K562 (cell line): ENCODE results near the gene OR8G5. TPM values are rescaled to one million over a fixed set of nuclear protein-coding genes. Genes with fewer than 3 reads are reported as not detected.

Experiments
- BRF2 ChIP-seq: IDR thresholded peaks from 3 replicates; pipeline ENCODE4 v1.6.1; 2011; ENCODE audit warnings: borderline replicate concordance, mild to moderate bottlenecking; ENCODE audit not compliant: insufficient read length, insufficient read depth
- DDX20 ChIP-seq: fragments of 450-650 bp; IDR thresholded peaks from 2 replicates; pipeline ENCODE4 v1.6.1; 2016; ENCODE audit warnings: missing genetic modification characterization, low read depth, mild to moderate bottlenecking, missing compliant biosample characterization, moderate library complexity
- HOXB6 ChIP-seq: fragments of 250-450 bp; sonication (Bioruptor Pico); IDR thresholded peaks from 2 replicates; pipeline ENCODE4 v1.5.1; 2022; ENCODE audit warnings: mild to moderate bottlenecking, borderline replicate concordance
- IRF9 ChIP-seq: fragments of 450-650 bp; IDR thresholded peaks from 2 replicates; pipeline ENCODE4 v1.6.1; 2016; ENCODE audit warnings: missing biosample characterization, missing genetic modification characterization
- MCM7 ChIP-seq, 2 experiments: fragments of 450-650 bp; IDR thresholded peaks; 2 replicates each; pipeline ENCODE4 v1.6.1; 2016 to 2018
- NR1H2 ChIP-seq: sonication (generic); formaldehyde crosslinking; IDR thresholded peaks from 2 replicates; pipeline ENCODE4 v1.4.0; 2020; ENCODE audit warnings: mild to moderate bottlenecking, missing genetic modification reagents
- RBFOX2 ChIP-seq: fragments of 200-400 bp; formaldehyde crosslinking; IDR thresholded peaks from 2 replicates; pipeline ENCODE4 v1.6.1; 2017; ENCODE audit warnings: low read depth, mild to moderate bottlenecking, low read length, moderate library complexity
- RBM25 ChIP-seq: fragments of 200-400 bp; formaldehyde crosslinking; IDR thresholded peaks from 2 replicates; pipeline ENCODE4 v1.6.1; 2018; ENCODE audit warnings: low read length, low read depth, moderate library complexity; ENCODE audit not compliant: severe bottlenecking
- RFX7 ChIP-seq: fragments of 250-450 bp; sonication (Bioruptor Pico); IDR thresholded peaks from 2 replicates; pipeline ENCODE4 v1.5.1; 2021; ENCODE audit warnings: mild to moderate bottlenecking
- SOX6 ChIP-seq: fragments of 450-650 bp; IDR thresholded peaks from 2 replicates; pipeline ENCODE4 v1.6.1; 2014; ENCODE audit warnings: mild to moderate bottlenecking
- SRSF1 ChIP-seq: fragments of 200-400 bp; formaldehyde crosslinking; IDR thresholded peaks from 2 replicates; pipeline ENCODE4 v1.6.1; 2017; ENCODE audit warnings: mild to moderate bottlenecking, low read depth, low read length, moderate library complexity
- TBL1XR1 ChIP-seq, 2 experiments: IDR thresholded peaks; 2 replicates each; pipeline ENCODE4 v1.6.1; 2012; ENCODE audit warnings: improper control_type of control experiment in 2 of 2, low read length in 2 of 2, mild to moderate bottlenecking in 1 of 2
- ZFP1 ChIP-seq: fragments of 450-650 bp; formaldehyde crosslinking; IDR thresholded peaks from 2 replicates; pipeline ENCODE4 v1.4.0; 2020; ENCODE audit warnings: mild to moderate bottlenecking, mixed read lengths
- ZKSCAN3 ChIP-seq: fragments of 250-450 bp; sonication (Bioruptor Pico); IDR thresholded peaks from 2 replicates; pipeline ENCODE4 v1.4.0; 2020
- ZNF124 ChIP-seq: sonication (generic); formaldehyde crosslinking; IDR thresholded peaks from 2 replicates; pipeline ENCODE4 v1.8.1; 2022; ENCODE audit warnings: missing genetic modification reagents
- polyA plus RNA-seq, 8 experiments: library from polyadenylated mRNA; depleted of rRNA in 4 of 8; stranded (reverse) in 5 of 8; unstranded in 3 of 8; fragments of >200 nt; fragmentation: Nextera tagmentation in 2 of 8; fragmentation: Illumina TruSeq in 1 of 8; extraction: Ambion mirVana in 2 of 8; extraction: Trizol in 1 of 8; gene quantifications; 2 replicates each; pipeline versions ENCODE4 v1.2.1 to v1.2.3, GENCODE V29; 2011 to 2014; ENCODE audit warnings: inconsistent platforms in 1 of 8, missing spikeins in 1 of 8
- total RNA-seq, 7 experiments: library from RNA; depleted of rRNA in 6 of 7; stranded (reverse); fragments of >200 nt in 6 of 7; fragmentation: Illumina TruSeq in 2 of 7; extraction: Trizol in 2 of 7; gene quantifications; 2 replicates each; pipeline versions ENCODE4 v1.2.1 to v1.2.3, GENCODE V29; 2011 to 2021; ENCODE audit warnings: low replicate concordance in 1 of 7
- TF ChIP-seq, protein P1 (sequence below): sonication (generic); formaldehyde crosslinking; IDR thresholded peaks from 2 replicates; pipeline ENCODE4 v1.8.1; 2022; ENCODE audit warnings: missing genetic modification reagents
- TF ChIP-seq, protein P2 (sequence below): fragments of 250-450 bp; sonication (Bioruptor Pico); IDR thresholded peaks from 2 replicates; pipeline ENCODE4 v1.5.0; 2021; ENCODE audit warnings: mild to moderate bottlenecking, moderate library complexity
- TF ChIP-seq, protein P3 (sequence below): fragments of 450-650 bp; IDR thresholded peaks from 2 replicates; pipeline ENCODE4 v1.6.1; 2016
- TF ChIP-seq, protein P4 (sequence below), 2 experiments: fragments of 250-450 bp in 1 of 2; fragments of 450-650 bp in 1 of 2; sonication (Bioruptor Pico) in 1 of 2; IDR thresholded peaks; 2 replicates each; pipeline versions ENCODE4 v1.6.1 to v1.8.0; 2016 to 2021; ENCODE audit warnings: mild to moderate bottlenecking in 2 of 2, moderate library complexity in 2 of 2, missing compliant biosample characterization in 1 of 2, missing genetic modification characterization in 1 of 2

The OR8G5 gene
- total and polyA plus RNA-seq, 9 of the 15 experiments (the other 6 are each of a cell fraction or from before 2014, with no cell fraction given): 0.18 to 3.8 (median 1.7) TPM

DNA sequence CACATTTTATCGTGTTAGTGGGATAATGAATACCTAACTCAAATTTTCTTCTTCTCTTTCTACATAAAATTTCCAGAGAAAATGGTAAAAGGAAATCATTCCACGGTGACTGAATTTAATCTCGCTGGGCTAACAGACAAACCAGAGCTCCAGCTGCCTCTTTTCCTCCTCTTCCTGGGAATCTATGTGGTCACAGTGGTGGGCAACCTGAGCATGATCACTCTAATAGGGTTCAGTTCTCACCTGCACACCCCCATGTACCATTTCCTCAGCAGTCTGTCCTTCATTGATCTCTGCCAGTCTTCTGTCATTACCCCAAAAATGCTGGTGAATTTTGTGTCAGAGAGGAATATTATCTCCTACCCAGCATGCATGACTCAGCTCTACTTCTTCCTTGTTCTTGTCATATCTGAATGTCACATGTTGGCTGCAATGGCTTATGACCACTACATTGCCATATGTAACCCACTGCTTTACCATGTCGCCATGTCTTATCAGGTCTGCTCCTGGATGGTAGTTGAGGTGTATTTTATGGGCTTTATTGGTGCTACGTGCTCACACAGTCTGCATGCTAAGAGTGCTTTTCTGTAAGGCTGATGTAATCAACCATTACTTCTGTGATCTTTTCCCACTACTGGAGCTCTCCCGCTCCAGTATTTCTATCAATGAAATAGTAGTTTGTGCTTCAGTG lies 48.9 kb upstream of the OR8G5 start (continued):
- TF ChIP-seq BRF2: no peak
- peak; percentile 79 for TF ChIP-seq IRF9 (tag)
- TF ChIP-seq ZFP1 (CRISPR knock-in tag): no peak
- TF ChIP-seq RBM25: no peak
- TF ChIP-seq ZKSCAN3 (CRISPR knock-in tag): 0 out of 2 replicates have a peak, but pooled peaks have one; percentile 5
- TF ChIP-seq RFX7 (CRISPR knock-in tag): no peak
- TF ChIP-seq TBL1XR1 (IDR thresholded peaks at IDR 0.05; ENCODE audit: low read length in 2 of 2): peak; percentile 49 to 71; a peak in 3 of 4 replicates
- no peak for TF ChIP-seq HOXB6 (CRISPR knock-in tag)
- no peak for TF ChIP-seq NR1H2 (CRISPR knock-in tag)
- TF ChIP-seq MCM7 (IDR thresholded peaks at IDR 0.05): no peak
- no peak for TF ChIP-seq ZNF124 (CRISPR knock-in tag)
- TF ChIP-seq, protein P1, sequence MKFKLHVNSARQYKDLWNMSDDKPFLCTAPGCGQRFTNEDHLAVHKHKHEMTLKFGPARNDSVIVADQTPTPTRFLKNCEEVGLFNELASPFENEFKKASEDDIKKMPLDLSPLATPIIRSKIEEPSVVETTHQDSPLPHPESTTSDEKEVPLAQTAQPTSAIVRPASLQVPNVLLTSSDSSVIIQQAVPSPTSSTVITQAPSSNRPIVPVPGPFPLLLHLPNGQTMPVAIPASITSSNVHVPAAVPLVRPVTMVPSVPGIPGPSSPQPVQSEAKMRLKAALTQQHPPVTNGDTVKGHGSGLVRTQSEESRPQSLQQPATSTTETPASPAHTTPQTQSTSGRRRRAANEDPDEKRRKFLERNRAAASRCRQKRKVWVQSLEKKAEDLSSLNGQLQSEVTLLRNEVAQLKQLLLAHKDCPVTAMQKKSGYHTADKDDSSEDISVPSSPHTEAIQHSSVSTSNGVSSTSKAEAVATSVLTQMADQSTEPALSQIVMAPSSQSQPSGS: no peak
- no peak for TF ChIP-seq SRSF1
- peak; percentile 85 for TF ChIP-seq SOX6
- no peak for TF ChIP-seq RBFOX2
- TF ChIP-seq, protein P2, sequence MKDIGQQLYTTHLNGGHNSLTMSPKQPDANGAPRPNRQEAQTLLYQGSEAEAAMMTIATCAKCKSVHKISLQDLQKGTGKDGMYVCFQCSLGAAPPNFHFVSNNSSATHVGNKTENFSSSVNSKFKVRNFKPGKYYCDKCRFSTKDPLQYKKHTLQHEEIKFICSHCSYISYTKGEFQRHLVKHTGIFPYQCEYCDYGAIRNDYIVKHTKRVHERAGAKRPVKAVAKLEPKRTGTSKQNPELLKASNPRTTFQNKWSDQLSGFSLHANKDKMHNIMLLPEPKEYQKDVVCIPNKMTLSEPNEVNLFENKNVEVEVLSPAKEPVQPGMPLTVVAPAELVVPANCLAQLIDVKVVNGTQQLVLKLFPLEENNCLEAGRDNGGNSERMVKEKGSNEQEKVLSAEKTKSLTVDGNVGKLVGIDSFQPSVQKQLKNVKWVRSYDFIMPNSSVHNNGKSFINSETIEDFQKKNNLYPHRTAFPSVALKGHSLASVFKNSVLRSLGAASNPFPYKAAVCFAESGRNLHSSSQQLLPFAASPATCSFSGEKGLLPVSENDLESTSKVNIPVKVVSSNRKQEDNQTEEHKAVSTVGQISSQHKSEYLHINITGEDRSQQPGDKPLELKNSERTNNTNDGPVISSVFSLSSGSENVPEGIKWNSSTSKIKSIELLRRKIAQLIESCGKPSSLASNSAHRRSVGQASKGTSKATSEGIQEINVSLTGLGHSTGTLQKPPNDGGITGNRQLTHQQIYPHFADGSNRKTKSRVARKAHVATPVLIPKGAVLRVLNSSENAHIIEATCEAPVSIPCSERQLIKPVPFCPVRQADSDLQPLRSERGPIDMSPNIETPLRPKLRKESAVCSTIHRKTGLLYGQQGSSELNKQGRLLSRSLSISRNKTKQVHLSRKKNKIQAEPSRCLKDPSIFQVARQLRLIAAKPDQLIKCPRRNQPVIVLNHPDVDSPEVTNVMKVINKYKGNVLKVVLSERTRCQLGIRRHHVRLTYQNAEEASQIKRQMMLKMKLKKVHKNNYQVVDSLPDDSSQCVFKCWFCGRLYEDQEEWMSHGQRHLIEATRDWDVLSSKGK (CRISPR knock-in tag): no peak
- peak; percentile 80 for TF ChIP-seq DDX20 (tag)
- TF ChIP-seq, protein P3, sequence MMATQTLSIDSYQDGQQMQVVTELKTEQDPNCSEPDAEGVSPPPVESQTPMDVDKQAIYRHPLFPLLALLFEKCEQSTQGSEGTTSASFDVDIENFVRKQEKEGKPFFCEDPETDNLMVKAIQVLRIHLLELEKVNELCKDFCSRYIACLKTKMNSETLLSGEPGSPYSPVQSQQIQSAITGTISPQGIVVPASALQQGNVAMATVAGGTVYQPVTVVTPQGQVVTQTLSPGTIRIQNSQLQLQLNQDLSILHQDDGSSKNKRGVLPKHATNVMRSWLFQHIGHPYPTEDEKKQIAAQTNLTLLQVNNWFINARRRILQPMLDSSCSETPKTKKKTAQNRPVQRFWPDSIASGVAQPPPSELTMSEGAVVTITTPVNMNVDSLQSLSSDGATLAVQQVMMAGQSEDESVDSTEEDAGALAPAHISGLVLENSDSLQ: peak; percentile 76
- TF ChIP-seq, protein P4, sequence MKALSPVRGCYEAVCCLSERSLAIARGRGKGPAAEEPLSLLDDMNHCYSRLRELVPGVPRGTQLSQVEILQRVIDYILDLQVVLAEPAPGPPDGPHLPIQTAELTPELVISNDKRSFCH (CRISPR knock-in tag; IDR thresholded peaks at IDR 0.05): no peak
- TF ChIP-seq, protein P4 (tag; IDR thresholded peaks at IDR 0.05): peak; percentile 73; the same call in 1 of the 2 replicates
